ENCODE measurements around the gene ZC3H13.

DNA sequence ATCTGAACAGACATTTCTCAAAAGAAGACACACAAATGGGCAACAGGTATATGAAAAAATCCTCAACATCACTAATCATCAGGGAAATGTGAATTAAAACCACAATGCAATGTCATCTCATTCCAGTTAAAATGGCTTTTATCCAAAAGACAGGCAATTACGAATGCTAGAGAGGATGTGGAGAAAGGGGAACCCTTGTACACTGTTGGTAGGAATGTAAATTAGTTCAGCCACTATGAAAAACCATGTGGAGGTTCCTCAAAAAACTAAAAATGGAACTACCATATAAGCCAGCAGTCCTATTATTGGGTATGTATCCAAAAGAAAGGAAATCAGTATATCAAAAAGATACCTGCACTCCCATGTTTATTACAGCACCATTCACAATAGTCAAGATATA is 24.7 kb upstream of the ZC3H13 start:
- TF ChIP-seq, protein P1, sequence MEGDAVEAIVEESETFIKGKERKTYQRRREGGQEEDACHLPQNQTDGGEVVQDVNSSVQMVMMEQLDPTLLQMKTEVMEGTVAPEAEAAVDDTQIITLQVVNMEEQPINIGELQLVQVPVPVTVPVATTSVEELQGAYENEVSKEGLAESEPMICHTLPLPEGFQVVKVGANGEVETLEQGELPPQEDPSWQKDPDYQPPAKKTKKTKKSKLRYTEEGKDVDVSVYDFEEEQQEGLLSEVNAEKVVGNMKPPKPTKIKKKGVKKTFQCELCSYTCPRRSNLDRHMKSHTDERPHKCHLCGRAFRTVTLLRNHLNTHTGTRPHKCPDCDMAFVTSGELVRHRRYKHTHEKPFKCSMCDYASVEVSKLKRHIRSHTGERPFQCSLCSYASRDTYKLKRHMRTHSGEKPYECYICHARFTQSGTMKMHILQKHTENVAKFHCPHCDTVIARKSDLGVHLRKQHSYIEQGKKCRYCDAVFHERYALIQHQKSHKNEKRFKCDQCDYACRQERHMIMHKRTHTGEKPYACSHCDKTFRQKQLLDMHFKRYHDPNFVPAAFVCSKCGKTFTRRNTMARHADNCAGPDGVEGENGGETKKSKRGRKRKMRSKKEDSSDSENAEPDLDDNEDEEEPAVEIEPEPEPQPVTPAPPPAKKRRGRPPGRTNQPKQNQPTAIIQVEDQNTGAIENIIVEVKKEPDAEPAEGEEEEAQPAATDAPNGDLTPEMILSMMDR (IDR thresholded peaks at IDR 0.05): no peak
- TF ChIP-seq POLR2A (IDR thresholded peaks at IDR 0.05; ENCODE audit: low read depth) (no peak), EP300 (IDR thresholded peaks at IDR 0.05) (no peak)

Measured in esophagus muscularis mucosa (tissue), 4 donors.